Measurements from ENCODE around the gene RNF2. TPM values are rescaled to one million over a fixed set of nuclear protein-coding genes. Genes with fewer than 3 reads are reported as not detected.

Gene RNF2
- total RNA-seq, 1 experiment from 2014 or later = 39.1 TPM

DNA sequence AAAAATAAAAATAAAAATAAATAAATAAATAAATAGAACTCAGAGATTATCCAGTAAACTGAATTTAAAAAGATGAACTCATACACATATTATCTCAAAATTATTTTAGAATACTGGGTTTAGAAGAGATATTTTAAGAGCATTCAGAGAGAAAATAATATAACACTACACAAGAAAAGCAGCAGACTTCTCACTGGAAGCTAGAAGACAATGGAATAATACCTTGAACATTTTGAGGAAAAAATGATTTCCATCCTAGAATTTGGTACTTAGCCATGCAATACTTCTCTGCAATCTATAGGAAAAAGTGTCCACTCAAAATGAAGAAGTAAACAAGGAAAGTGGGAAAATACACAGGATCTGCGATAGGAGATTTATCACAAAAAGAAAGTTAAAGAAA is 87.2 kb downstream of the RNF2 start:
- BruUV-seq (replicated peaks) = no TSS peak
- intact Hi-C loops (cut with micrococcal nuclease) = no loop called here
- no peak overlapping the region for H3K9ac ChIP-seq (ENCODE audit: low read length)
- H3K27me3 ChIP-seq (ENCODE audit: insufficient read depth, low read length) = no peaks in the 10 kb centered on the region
- ATAC-seq = no peak
- H3K9me3 ChIP-seq (ENCODE audit: control insufficient read depth in 1 of 2, insufficient read depth in 1 of 2, low read depth in 1 of 2, low read length in 2 of 2) = peaks cover 0 to 4% of the 10 kb centered on the region in 2 experiments; a peak in 1 of 4 replicates
- TF ChIP-seq, protein P1, sequence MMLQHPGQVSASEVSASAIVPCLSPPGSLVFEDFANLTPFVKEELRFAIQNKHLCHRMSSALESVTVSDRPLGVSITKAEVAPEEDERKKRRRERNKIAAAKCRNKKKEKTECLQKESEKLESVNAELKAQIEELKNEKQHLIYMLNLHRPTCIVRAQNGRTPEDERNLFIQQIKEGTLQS (IDR thresholded peaks at IDR 0.05) = no peak
- TF ChIP-seq CBX3 (IDR thresholded peaks at IDR 0.05; ENCODE audit: low read depth) = no peak
- no peak for TF ChIP-seq ZFX (IDR thresholded peaks at IDR 0.05)
- no peak for TF ChIP-seq YY1 (IDR thresholded peaks at IDR 0.05; ENCODE audit: extremely low read depth, insufficient replicate concordance, low read depth, low read length)
- TF ChIP-seq SP1 (IDR thresholded peaks at IDR 0.05; ENCODE audit: low read depth) = no peak
- no peak for TF ChIP-seq CEBPB (IDR thresholded peaks at IDR 0.05; ENCODE audit: low read depth)
- no peak for TF ChIP-seq RAD21 (IDR thresholded peaks at IDR 0.05; ENCODE audit: low read depth)
- no peak for TF ChIP-seq EGR1 (IDR thresholded peaks at IDR 0.05; ENCODE audit: low read depth)
- TF ChIP-seq, protein P2, sequence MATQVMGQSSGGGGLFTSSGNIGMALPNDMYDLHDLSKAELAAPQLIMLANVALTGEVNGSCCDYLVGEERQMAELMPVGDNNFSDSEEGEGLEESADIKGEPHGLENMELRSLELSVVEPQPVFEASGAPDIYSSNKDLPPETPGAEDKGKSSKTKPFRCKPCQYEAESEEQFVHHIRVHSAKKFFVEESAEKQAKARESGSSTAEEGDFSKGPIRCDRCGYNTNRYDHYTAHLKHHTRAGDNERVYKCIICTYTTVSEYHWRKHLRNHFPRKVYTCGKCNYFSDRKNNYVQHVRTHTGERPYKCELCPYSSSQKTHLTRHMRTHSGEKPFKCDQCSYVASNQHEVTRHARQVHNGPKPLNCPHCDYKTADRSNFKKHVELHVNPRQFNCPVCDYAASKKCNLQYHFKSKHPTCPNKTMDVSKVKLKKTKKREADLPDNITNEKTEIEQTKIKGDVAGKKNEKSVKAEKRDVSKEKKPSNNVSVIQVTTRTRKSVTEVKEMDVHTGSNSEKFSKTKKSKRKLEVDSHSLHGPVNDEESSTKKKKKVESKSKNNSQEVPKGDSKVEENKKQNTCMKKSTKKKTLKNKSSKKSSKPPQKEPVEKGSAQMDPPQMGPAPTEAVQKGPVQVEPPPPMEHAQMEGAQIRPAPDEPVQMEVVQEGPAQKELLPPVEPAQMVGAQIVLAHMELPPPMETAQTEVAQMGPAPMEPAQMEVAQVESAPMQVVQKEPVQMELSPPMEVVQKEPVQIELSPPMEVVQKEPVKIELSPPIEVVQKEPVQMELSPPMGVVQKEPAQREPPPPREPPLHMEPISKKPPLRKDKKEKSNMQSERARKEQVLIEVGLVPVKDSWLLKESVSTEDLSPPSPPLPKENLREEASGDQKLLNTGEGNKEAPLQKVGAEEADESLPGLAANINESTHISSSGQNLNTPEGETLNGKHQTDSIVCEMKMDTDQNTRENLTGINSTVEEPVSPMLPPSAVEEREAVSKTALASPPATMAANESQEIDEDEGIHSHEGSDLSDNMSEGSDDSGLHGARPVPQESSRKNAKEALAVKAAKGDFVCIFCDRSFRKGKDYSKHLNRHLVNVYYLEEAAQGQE (IDR thresholded peaks at IDR 0.05; ENCODE audit: low read depth) = no peak
- no peak for TF ChIP-seq EZH2phosphoT487 (IDR thresholded peaks at IDR 0.05; ENCODE audit: borderline replicate concordance)
- TF ChIP-seq, protein P3, sequence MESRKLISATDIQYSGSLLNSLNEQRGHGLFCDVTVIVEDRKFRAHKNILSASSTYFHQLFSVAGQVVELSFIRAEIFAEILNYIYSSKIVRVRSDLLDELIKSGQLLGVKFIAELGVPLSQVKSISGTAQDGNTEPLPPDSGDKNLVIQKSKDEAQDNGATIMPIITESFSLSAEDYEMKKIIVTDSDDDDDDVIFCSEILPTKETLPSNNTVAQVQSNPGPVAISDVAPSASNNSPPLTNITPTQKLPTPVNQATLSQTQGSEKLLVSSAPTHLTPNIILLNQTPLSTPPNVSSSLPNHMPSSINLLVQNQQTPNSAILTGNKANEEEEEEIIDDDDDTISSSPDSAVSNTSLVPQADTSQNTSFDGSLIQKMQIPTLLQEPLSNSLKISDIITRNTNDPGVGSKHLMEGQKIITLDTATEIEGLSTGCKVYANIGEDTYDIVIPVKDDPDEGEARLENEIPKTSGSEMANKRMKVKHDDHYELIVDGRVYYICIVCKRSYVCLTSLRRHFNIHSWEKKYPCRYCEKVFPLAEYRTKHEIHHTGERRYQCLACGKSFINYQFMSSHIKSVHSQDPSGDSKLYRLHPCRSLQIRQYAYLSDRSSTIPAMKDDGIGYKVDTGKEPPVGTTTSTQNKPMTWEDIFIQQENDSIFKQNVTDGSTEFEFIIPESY (IDR thresholded peaks at IDR 0.05; ENCODE audit: extremely low read depth, insufficient replicate concordance, low read length) = no peak
- TF ChIP-seq, protein P4, sequence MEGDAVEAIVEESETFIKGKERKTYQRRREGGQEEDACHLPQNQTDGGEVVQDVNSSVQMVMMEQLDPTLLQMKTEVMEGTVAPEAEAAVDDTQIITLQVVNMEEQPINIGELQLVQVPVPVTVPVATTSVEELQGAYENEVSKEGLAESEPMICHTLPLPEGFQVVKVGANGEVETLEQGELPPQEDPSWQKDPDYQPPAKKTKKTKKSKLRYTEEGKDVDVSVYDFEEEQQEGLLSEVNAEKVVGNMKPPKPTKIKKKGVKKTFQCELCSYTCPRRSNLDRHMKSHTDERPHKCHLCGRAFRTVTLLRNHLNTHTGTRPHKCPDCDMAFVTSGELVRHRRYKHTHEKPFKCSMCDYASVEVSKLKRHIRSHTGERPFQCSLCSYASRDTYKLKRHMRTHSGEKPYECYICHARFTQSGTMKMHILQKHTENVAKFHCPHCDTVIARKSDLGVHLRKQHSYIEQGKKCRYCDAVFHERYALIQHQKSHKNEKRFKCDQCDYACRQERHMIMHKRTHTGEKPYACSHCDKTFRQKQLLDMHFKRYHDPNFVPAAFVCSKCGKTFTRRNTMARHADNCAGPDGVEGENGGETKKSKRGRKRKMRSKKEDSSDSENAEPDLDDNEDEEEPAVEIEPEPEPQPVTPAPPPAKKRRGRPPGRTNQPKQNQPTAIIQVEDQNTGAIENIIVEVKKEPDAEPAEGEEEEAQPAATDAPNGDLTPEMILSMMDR (IDR thresholded peaks at IDR 0.05 in 2 of 3, conservative IDR thresholded peaks at IDR 0.05 in 1 of 3; ENCODE audit: borderline replicate concordance in 1 of 3, insufficient read depth in 1 of 3, low read depth in 2 of 3, low read length in 2 of 3) = no peak
- TF ChIP-seq JUND (IDR thresholded peaks at IDR 0.05) = no peak
- no peak for TF ChIP-seq SRF (IDR thresholded peaks at IDR 0.05; ENCODE audit: low read depth)
- H3K36me3 ChIP-seq (ENCODE audit: control insufficient read depth in 1 of 2, insufficient read depth in 2 of 2, low read length in 2 of 2) = peaks cover 3 to 7% of the 10 kb centered on the region in 2 experiments; a peak in 3 of 4 replicates
- CTCF ChIA-PET = no interaction called here
- H3K4me1 ChIP-seq (ENCODE audit: control insufficient read depth in 1 of 2, insufficient read depth in 2 of 2, low read length in 2 of 2) = no peaks in the 10 kb centered on the region
- H4K20me1 ChIP-seq (ENCODE audit: insufficient read depth) = no peaks in the 10 kb centered on the region
- H3K27ac ChIP-seq (ENCODE audit: low read depth, low read length) = no peak overlapping the region
- no peaks in the 10 kb centered on the region for H3K79me2 ChIP-seq (ENCODE audit: insufficient read depth, low read length)
- RAD21 ChIA-PET (ENCODE audit: low non-redundant PET in 1 of 2, low total read pairs in 2 of 2, uncharacterized antibody in 2 of 2, unreplicated experiment in 2 of 2) = interaction anchor here in 1 of 2 experiments (0.6 kb wide), 1 partner anchor 226 kb away, joined by 3 read pairs; no protein-coding TSS in a partner anchor
- H2AFZ ChIP-seq (ENCODE audit: low read depth, low read length, poor library complexity, severe bottlenecking) = no peak overlapping the region
- H3K9me2 ChIP-seq (ENCODE audit: insufficient read depth) = no peaks in the 10 kb centered on the region
- no peak for DNase-seq (ENCODE audit: low read depth, low spot score)
- H3K4me3 ChIP-seq (replicated peaks in 1 of 2; ENCODE audit: low read depth in 1 of 2, low read length in 2 of 2) = no peak overlapping the region
- no peak overlapping the region for H3K4me2 ChIP-seq (ENCODE audit: low read length)
- POLR2A ChIA-PET = no interaction called here

Measured in HCT116 (cell line).